ENCODE results near the gene CDH16. TPM values are rescaled to one million over a fixed set of nuclear protein-coding genes. Genes with fewer than 3 reads are reported as not detected.
"Not testable (repeated sequence)": the region's sequence is repeated elsewhere in the genome, so short reads cannot be mapped to it uniquely, and the experiment has no call there.

Gene CDH16
- total and polyA plus RNA-seq, 2 experiments from 2014 or later: not detected

- ATAC-seq: no peak
- Mint-ChIP-seq H3K4me1 (peaks cover 10% of the 10 kb centered on the region; the same call in 2 of the 3 replicates), H3K9me3 (no peaks in the 10 kb centered on the region; the same call in 2 of the 3 replicates), H3K36me3 (ENCODE audit: low read depth) (no peaks in the 10 kb centered on the region), H3K4me3 (no peak overlapping the region), H3K27me3 (ENCODE audit: insufficient read depth, low read depth, poor library complexity) (peaks cover 8% of the 10 kb centered on the region), H3K27ac (no peak overlapping the region)
- no peaks in the 10 kb centered on the region for H3K9me2 ChIP-seq (ENCODE audit: insufficient read depth)
- no peak overlapping the region for H3K4me2 ChIP-seq
- no peaks in the 10 kb centered on the region for H3K36me3 ChIP-seq (ENCODE audit: insufficient read depth)
- H4K20me1 ChIP-seq (replicated peaks; ENCODE audit: insufficient read depth): no peaks in the 10 kb centered on the region; the same call in 1 of the 2 replicates
- DNase-seq (ENCODE audit: low spot score): no peak
- no peak overlapping the region for H3K27ac ChIP-seq (ENCODE audit: low read depth)
- no peak overlapping the region for H3K4me3 ChIP-seq
- no peak for TF ChIP-seq CTCF (conservative IDR thresholded peaks at IDR 0.05; ENCODE audit: low read depth in 2 of 2)
- TF ChIP-seq STAT1 (IDR thresholded peaks at IDR 0.05; ENCODE audit: unreplicated experiment): no peak
- no peak for TF ChIP-seq ZNF331 (CRISPR knock-in tag; IDR thresholded peaks at IDR 0.05; ENCODE audit: low read depth)
- TF ChIP-seq EZH2 (IDR thresholded peaks at IDR 0.05; ENCODE audit: low read depth, unreplicated experiment): no peak
- TF ChIP-seq ETS1 (IDR thresholded peaks at IDR 0.05): no peak
- no peak for TF ChIP-seq POLR2AphosphoS5 (IDR thresholded peaks at IDR 0.05; ENCODE audit: low read depth)
- no peak for TF ChIP-seq EZH2phosphoT487 (IDR thresholded peaks at IDR 0.05; ENCODE audit: unreplicated experiment)
- no peak for TF ChIP-seq JUNB (IDR thresholded peaks at IDR 0.05; ENCODE audit: unreplicated experiment)
- no peak for TF ChIP-seq ZNF114 (CRISPR knock-in tag; IDR thresholded peaks at IDR 0.05)
- no peak for TF ChIP-seq NANOG (IDR thresholded peaks at IDR 0.05; ENCODE audit: borderline replicate concordance)
- no peak for TF ChIP-seq CREB1 (CRISPR knock-in tag; IDR thresholded peaks at IDR 0.05; ENCODE audit: low read depth)
- H3F3A ChIP-seq (replicated peaks; ENCODE audit: low read depth): no peaks in the 10 kb centered on the region
- no peaks in the 10 kb centered on the region for H3K4me1 ChIP-seq (ENCODE audit: insufficient read depth)
- no peak overlapping the region for H2AFZ ChIP-seq
- H3K79me2 ChIP-seq (replicated peaks; ENCODE audit: insufficient read depth): no peaks in the 10 kb centered on the region
- H3K27me3 ChIP-seq (ENCODE audit: insufficient read depth): no peaks in the 10 kb centered on the region
Measured at GRCh38 chr16:66958857-66959703, 40.4 kb upstream of the CDH16 start.

- H3K4me3 Mint-ChIP-seq; H2AFZ ChIP-seq; H3K9me2 ChIP-seq (ENCODE audit: insufficient read depth); H3K27ac ChIP-seq (ENCODE audit: low read depth); H3K36me3 Mint-ChIP-seq (ENCODE audit: low read depth); ATAC-seq; DNase-seq (ENCODE audit: low spot score); H3K79me2 ChIP-seq (replicated peaks; ENCODE audit: insufficient read depth); H3K4me2 ChIP-seq; H3K27ac Mint-ChIP-seq; H3K4me1 ChIP-seq (ENCODE audit: insufficient read depth); H3K4me1 Mint-ChIP-seq; H3F3A ChIP-seq (replicated peaks; ENCODE audit: low read depth); H3K36me3 ChIP-seq (ENCODE audit: insufficient read depth); H3K4me3 ChIP-seq; H3K9me3 Mint-ChIP-seq; H4K20me1 ChIP-seq (replicated peaks; ENCODE audit: insufficient read depth): not testable (repeated sequence)
- H3K27me3 ChIP-seq (ENCODE audit: insufficient read depth): peaks cover 11% of the 10 kb centered on the region
- peaks cover 16% of the 10 kb centered on the region for H3K27me3 Mint-ChIP-seq (ENCODE audit: insufficient read depth, low read depth, poor library complexity)
Measured at GRCh38 chr16:66956154-66956457, 37.4 kb upstream of the CDH16 start.

GRCh38 chr16:66955363-66956153, 36.9 kb upstream of the CDH16 start:
- not testable (repeated sequence) for H3K4me1 Mint-ChIP-seq; H3K27ac ChIP-seq (ENCODE audit: low read depth); H3K4me3 ChIP-seq; ATAC-seq; H3K4me2 ChIP-seq; H3F3A ChIP-seq (replicated peaks; ENCODE audit: low read depth); DNase-seq (ENCODE audit: low spot score); H4K20me1 ChIP-seq (replicated peaks; ENCODE audit: insufficient read depth); H3K4me1 ChIP-seq (ENCODE audit: insufficient read depth); H3K79me2 ChIP-seq (replicated peaks; ENCODE audit: insufficient read depth); H2AFZ ChIP-seq; H3K9me2 ChIP-seq (ENCODE audit: insufficient read depth); H3K4me3 Mint-ChIP-seq; H3K36me3 Mint-ChIP-seq (ENCODE audit: low read depth); H3K36me3 ChIP-seq (ENCODE audit: insufficient read depth); H3K27ac Mint-ChIP-seq
- H3K27me3 Mint-ChIP-seq (ENCODE audit: insufficient read depth, low read depth, poor library complexity): peaks cover 16% of the 10 kb centered on the region
- peaks cover 10% of the 10 kb centered on the region; the same call in 2 of the 3 replicates for H3K9me3 Mint-ChIP-seq
- peaks cover 17% of the 10 kb centered on the region for H3K27me3 ChIP-seq (ENCODE audit: insufficient read depth)

Measured in GM23338 (cell line).